GM12892 (cell line): Measurements from ENCODE around the gene MLLT1.

Experiments used
- POLR2A ChIP-seq: IDR thresholded peaks from 2 replicates; pipeline ENCODE4 v1.6.1; 2011; ENCODE audit warnings: low read depth, low read length, control low read depth
- POLR2AphosphoS5 ChIP-seq: IDR thresholded peaks from 2 replicates; pipeline ENCODE4 v1.6.1; 2011; ENCODE audit warnings: low read depth, low read length, control low read depth

DNA sequence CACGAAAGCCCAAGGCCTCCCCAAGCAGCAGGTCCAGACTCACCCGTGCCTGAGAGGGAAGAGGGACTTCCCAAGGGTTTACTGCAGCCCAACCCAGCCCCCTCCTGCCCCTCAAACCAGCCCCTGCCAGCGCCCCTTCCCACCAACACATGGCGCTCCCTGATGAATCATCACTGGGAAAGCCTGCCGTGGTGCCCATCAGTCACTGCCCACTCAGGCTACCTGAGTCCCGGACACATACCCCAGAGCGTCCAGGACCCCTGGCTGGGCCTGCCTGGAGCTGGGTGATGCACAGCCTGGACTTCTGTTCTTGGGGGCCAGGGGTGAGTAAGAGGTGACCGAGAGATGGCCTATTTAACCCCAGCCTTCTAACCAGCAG, 60.6 kb downstream of the MLLT1 start:
- TF ChIP-seq POLR2A (no peak), POLR2AphosphoS5 (no peak)
